Stimulated activated CD8-positive, alpha-beta memory T cell treated with anti-CD3 and anti-CD28 coated beads, Interleukin-12 subunit alpha, Interleukin-12 subunit beta, amount 100 ng/mL, for 1 hour (primary cell): ENCODE measurements around the gene VARS1.

ENCODE experiments used
- DNase-seq: peaks from one replicate; pipeline ENCODE4 v3.0.0-alpha.2; 2020; ENCODE audit warnings: low read depth

VARS1 gene

DNA sequence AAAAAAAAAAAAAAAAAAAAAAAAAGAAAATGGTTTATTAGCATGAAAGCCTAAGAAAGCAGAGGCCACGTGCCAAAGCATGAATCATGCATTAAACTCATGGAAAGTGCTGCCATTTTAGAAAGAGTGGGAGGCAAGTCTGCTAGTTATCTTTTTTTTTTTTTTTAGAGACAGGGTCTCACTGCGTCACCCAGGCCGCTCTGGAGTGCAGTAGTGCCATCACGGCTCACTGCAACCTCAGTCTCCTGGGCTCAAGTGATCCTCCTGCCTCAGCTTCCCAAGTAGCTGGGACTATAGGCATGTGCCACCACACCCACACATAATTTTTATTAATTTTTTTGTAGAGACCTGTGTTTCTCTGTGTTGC, 23.6 kb downstream of the VARS1 start:
- DNase-seq, result no peak

DNA sequence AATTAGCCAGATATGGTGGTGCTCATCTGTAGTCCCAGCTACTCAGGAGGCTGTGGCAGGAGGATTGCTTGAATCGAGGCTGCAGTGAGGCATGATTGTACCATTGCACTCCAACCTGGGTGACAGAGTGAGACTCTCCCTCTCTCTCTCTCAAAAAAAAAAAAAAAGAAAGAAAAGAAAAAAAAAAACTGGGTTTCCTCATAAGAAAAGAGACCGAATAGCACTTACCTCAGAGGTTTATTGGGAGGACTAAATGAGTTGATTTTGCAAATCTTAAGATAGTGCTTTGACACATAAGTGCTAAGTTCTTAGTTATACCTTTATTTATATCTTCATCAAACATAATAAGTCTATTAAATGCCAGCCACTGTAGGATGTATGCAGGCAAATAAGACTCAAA, 24.7 kb downstream of the VARS1 start:
- DNase-seq, result no peak

DNA sequence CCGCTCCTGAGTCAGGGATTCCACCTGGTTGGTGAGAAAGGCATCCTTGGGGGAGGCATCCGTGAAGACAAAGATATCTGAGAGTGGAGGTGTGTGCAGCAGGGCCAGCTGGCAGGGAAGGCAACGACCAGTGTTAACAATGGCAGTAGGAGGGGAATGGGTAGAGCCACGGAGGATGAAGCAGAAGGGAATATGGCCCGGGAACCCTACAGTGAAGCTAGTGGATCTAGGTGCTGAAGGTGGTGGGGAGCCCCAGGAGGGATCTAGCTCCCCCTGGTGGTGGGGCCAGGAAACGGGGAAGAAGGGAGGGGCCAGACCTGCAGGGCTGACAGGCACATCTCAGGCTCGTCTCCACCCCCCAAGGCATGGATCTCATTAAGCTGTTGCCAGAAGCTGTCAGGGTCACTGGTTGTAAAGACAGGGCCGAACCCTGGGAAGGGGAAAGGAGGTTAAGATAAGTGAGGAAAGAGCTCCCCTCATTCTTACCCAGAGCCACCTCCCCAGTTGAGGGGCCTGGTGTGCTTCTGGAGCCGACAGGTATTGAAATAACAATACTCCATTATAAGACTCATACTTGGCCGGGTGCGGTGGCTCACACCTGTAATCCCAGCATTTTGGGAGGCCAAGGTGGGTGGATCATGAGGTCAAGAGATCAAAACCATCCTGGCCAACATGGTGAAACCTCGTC, 25.7 kb downstream of the VARS1 start:
- DNase-seq, result peak; percentile 70

DNA sequence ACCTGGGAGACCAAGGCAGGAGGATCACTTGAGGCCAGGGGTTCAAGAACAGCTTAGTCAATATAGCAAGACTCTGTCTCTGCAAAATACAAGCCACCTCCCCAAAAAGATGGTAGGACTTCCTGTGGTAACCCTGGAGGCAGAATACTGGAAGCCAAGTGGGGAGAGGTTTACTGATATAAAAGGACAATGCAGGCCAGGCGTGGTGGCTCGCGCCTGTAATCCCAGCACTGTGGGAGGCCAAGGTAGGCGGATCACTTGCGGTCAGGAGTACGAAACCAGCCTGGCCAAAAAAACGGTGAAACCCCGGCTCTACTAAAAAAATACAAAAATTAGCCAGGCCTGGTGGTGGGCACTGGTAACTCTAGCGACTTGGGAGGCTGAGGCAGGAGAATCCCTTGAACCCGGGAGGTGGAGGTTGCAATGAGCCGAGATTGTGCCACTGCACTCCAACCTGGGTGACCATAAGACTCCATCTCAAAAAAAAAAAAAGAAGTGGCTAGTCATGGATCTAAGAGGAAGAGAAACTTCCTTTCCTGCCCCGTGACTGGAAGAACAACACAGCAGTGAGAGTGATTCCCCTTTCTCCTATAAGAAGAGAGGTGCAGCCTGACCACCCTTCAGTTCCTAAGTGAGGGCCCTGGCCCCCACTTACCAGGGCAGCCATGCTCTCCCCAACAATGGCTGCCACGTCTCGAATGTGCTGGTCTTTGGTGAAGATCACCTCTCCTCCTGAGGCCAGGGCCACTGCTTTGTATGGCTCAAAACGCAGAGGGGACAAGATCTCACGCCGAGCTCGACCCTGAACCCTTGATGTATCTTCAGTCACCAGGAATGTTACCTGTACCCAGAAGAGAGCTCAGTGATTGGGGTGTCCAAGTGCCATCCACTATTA, 26.9 kb downstream of the VARS1 start:
- no peak for DNase-seq

DNA sequence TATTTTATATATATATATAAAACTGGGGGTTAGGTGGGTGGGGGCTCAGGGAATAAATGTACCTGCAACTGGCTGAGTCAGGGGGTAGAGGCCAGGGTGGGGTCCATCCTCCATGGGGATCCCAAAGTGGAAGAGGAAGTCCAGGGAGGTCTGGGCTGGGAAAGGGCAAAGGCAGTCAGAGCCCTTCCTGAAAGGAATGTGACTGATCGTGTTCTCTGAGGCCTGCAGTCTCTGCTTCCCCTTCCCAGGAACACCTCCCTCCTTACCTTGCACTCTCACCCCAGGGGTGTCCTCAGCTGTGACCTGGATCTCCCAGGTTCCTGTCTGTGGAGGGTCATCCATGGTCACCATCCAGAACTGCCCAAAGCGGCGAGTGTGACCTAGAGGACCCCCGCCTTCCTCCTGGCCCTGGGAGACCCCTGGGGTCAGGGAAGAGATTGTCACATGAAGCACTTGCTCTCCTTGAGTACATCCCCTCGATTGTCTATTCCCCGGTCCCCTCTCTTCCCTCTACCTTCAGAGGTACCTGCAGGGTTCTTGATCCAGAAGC, 28.4 kb downstream of the VARS1 start:
- no peak for DNase-seq

DNA sequence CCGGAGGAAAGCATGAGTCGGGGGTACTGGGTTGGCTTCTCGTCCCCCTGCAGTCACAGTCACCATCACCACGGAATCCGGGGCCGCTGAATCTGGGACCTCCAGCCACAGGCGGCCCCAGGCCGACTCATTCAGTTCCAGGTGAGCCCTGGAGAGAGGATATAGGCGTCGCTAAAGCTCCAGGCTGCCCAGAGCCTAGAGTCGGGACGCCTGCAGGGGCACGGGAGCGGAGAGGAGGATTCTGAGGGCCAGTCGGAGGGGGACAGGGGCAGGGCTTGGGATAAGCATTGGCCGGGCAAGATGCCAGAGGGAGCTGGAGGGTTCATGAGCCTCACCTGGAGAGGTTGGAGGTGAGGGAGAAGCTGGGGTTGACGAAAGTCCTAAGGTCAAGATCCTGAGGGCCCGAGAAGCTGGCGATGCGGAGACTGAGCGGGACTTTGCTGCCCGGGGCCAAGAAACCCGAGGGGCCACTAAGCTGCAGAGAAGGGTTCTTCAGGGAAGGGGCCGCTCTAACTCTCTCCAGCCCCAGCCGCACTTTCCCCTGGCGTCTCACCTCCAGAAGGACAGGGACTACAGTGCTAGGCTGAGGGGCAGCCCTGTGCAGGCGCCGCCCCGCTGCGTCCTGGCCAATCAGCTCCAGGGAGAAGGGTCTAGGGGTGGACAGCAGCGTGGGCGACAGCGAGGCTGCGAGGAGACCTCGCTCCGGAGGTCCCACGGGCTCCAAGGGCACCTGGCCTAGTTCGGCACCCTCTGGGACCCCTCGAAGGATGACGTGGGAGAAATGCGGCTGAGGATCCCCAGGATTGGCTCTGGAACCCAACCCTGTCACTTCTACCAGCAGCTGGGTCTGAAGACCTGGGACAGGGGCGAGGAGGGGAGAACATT, 29.4 kb downstream of the VARS1 start:
- DNase-seq, result no peak

DNA sequence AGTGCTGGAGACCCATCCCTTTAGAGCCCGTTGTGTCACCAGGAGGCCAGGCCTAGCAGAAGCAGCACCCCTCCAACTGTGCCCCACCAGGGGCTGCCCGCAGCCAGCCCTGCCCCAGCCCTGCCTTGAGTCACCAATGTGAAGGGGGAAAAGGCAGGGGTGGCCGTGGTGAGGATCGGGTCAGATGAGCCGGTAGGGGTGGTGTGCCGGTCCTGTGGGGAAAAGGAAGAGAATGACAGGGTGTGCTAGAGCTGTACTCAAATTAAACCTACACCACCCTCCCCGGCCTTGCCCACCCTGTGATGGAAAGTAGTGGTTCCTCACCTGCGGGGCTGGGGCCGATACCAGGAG, 30.0 kb downstream of the VARS1 start:
- DNase-seq, result no peak

DNA sequence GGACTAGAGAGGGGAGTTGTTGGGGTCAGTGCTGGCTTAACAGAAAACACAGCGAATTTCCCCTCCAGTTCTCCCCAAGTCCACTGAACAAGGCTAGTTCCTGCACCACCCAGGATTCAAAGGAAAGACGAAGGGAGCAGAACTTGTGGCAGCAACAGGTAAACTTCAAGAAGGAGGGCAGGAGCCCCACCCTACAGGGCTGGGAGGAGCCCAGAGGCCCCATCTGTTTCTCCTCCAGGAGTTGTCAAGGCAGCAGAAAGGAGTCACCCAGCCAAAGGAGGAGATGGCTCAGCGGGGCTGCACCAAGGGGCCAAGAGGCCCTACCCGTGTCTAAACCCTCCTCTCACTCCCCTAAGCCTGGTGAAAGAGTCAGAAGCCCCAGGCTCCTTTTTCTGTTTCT, 31.4 kb downstream of the VARS1 start:
- no peak for DNase-seq

DNA sequence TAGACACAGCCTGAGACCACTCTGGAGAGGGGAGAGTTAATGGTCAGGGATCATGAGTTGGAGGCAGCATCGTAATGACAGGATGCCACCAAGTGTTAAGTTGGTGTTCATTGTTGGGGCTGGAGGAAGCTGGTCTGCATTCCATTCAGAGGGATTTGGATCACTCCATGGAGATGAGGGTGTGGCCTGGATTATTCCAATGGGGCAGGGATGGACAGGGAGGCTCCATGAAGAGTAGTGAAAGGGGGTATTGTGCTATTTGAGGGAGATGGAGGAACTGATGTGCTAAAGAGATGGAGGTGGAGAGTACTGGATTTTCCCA, 32.0 kb downstream of the VARS1 start:
- no peak for DNase-seq

DNA sequence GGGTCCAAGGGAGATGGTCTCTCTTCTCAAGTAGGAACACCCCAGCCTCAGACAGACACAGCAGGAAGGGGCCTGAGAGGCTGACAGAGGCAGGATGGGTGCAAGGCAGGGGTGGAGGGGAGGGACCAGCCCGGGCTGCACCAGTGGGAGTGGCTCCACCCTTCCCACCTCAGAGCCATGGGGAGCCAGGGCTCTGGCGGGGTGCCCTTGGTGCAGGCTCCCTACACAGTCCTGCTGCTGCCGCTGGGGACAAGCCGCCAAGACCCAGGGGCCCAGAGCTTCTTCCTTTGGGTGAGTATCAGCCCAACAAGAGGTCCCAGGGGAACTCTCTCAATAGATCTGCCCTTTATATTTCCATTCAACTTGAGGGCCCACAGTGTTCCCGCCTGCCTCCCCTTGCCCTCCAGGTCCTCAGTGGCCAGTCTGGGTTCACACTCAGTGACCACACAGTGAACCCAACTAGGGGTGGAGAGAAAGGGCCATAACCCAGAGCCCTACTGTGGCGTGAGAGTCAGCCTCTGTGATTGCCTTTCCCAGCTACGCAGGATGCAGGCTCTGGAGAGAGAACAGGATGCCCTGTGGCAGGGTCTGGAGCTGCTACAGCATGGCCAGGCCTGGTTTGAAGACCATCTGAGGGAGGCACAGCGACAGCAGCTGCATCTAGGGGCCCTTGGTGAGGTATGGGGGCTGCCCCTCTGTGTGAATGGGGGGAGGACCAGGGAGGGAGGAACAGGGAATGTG, 32.5 kb downstream of the VARS1 start:
- no peak for DNase-seq

DNA sequence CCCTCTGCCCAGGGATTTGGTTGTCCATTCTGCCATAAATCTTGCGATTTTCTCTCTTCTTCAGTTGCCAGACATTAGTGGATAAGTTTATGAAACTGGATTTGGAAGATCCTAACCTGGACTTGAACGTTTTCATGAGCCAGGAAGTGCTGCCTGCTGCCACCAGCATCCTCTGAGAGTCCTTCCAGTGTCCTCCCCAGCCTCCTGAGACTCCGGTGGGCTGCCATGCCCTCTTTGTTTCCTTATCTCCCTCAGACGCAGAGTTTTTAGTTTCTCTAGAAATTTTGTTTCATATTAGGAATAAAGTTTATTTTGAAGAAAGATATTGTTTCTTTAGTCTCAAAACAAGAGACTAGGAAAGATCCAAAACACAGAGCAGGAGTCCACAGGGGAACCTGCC, 33.2 kb downstream of the VARS1 start, which contains the start of gene SAPCD1:
Gene SAPCD1 (plus strand): TSS at position 301 of the 400 bp plus-strand sequence. CDS start 399 bp downstream, outside the sequence.
- no peak for DNase-seq

DNA sequence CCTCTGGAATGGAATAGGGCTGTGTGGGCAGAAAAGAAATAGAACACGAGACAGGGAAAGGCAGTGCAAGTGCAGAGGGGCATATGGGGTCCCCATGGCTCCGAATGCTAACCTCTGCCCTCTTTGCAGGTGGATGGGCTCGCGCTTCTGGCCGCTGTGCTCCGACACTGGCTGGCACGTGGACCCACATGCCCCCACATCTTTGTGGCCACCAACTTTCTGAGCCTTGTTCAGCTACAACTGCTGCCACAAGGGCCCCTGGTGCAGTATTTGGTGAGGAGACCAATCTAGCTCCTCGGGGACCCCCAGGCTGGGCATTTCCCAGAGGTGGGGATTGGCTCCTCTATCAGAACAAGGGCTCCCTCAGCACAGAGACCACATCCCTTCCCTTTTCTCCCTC, 34.2 kb downstream of the VARS1 start:
- no peak for DNase-seq

DNA sequence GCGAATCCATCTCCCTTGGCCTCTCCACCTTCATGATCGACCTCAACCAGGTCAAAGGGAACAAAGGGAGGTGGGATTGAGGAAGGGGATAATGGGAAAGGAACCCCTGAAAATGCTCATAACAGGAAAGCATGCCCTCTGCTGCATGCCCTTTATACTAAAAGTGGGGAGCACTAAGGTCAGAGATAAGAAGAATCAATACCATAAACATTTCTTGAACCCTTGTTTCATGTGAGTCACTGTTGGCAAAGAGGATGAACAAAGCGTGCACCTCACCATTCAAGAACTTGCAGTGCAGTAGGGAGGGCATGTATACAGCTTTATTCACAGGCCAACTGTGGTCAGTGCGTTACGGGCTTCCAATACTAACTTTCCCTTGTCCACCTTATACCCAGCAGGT, 34.8 kb downstream of the VARS1 start:
- DNase-seq, result no peak

DNA sequence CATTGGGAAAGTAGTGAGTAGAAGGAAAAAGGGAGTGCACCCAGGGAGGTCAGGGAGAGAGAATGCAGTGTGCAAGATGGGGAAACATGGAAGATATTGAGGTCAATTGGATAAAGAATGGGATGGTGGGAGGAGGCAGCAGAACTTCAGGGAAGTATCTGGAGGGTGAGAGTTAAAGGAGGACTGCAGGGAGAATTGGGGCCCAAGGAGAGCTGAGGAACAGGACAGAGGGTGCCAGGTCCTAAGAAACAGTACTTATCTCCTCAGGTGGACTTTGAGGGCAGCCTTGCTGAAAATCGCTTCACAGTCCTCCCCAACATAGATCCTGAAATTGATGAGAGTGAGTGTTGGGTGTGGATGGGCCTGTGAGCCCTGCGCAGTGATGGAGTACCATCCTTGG, 37.3 kb downstream of the VARS1 start:
- no peak for DNase-seq

DNA sequence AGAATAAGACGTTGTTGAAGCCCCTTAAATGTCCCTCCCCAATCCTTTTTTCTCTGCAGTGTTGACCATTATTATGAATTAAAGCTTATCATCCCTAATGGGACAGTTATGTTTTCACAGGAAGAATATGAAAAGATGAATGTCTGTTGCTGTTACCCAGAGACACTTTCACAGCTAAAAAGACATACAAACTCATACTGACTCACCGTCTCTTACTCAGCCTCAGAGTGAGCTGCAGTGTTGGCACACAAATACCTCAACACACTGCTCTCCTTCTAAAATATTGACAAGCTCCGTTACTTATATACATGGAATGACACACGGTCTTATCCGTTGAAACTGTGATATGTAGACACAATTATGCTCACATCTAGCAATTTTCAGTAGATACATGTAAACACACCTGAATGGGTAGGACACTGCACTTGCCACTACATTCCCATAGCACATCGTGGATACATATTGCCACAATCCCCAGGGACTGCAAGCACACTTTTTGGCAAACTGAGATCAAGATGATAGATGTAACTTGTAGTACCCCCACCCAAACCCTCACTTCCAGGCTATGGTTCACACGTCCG, 42.7 kb downstream of the VARS1 start:
- DNase-seq, result no peak

DNA sequence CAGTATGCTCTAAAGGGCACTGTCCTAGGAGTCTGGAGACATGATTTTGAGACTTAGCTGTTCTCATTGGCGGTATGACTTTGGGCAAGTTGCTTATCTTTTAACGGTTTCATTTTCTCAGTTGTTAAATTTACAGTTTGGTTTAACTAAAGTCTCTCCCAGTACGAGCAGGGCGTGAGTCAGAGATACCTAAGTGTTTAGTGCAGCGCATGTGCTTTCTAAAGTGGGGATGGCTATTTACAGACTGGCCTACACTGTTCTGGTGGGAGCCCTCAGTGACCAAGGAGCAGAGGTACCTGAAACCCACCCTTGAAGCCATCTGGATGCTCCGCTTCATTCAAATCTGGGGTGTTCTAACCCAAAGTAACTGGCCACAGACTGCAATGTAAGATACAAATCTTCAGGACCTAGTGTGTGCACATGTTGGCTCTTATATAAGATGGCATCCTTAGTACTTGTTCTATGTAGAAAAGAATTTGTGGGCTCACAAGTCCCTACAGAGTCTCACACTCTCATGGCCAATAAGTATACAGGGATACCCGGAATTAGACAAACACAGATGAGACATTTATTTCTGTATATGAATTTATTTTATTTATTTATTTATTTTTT, 45.0 kb downstream of the VARS1 start:
- DNase-seq, result no peak

DNA sequence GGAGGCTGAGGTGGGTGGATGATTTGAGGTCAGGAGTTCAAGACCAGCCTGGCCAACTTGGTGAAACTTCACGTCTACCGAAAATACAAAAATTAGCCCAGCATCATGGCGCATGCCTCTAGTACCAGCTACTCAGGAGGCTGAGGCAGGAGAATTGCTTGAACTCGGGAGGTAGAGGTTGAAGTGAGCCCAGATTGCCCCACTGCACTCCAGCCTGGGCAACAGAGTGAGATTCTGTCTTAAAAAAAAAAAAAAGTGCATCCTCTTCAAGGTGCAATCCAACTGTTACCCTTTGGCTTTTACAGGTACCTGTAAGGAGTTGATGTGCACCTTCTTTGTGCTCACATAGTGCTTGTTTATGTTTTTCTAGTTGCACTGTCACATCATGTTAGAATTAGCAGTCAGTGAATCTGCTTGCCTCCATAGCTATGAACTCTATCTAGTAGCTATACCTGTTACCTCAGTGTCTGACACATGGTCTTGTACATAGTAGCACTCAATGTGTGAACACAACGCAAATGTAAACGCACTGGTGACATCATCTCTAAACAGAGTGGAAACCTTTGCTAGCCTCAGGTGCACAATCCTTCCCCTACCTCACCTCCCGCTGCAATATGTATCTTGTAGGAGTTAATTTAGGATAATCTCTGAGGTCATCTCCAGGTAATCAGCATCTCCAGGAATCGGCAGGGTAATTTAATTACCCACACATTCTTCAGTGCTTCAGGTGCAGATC, 46.1 kb downstream of the VARS1 start:
- no peak for DNase-seq
